NOMO-1 (cell line): ENCODE data around the gene KCNH3.
A peak's percentile ranks its signal among the peaks of the same experiment; 100 is the strongest.

ENCODE experiments used
- DNase-seq, 2 experiments: peaks; one replicate each; lab custom pipeline; 2025; ENCODE audit not compliant: unreplicated experiment in 2 of 2; lab: John Stamatoyannopoulos, UW

KCNH3 gene

DNA sequence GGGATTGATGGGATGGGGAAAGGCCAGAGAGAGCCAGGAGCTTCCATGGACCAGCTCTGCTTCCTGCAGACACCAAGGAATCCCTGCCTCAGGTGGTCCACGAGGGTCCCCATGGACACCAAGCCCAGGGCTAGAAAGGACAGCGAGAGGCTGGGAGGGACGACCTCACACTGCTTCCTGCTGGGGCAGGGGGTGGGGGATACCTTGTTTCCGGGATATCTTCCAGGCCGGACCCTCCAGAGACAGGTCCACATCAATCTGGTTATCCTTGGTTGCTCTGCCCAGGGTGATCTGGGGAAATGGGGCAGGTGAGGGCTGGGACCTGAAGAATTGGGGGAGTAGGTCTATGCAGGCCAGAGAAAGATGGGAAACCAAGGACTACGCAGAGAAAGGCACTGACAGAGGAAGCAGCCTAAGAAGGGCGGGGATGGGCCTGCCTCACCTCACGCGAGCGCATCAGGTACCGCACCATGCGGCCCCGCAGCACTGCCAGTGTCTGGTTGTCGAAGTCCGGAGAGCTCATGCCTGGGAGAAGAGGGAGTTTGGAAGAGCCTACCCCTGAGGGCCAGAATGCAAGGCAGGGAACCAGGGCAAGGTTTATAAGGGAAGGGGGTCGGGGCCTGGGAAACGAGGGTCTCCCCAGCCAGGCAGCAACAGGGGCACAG is 20.3 kb downstream of the KCNH3 start:
- no peak for DNase-seq

DNA sequence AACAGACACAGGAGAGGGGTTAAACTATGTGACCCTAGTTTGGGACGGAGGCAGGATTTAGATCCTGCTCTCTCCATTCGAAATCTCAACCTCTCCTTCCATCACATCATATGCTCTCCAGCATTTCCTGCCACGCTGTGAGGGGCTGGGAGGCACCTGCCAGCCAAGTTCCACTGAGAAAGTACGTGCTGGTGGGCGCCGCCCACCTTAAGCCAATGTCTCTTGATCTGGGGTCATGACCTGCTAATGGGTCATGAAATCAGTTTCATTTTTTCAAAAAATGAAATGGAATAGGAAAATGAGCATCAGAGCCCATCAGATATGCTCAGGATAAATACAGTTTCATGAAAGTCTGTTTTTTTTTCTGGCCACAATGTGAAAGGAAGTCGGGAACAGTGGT is 21.9 kb downstream of the KCNH3 start:
- DNase-seq = no peak

DNA sequence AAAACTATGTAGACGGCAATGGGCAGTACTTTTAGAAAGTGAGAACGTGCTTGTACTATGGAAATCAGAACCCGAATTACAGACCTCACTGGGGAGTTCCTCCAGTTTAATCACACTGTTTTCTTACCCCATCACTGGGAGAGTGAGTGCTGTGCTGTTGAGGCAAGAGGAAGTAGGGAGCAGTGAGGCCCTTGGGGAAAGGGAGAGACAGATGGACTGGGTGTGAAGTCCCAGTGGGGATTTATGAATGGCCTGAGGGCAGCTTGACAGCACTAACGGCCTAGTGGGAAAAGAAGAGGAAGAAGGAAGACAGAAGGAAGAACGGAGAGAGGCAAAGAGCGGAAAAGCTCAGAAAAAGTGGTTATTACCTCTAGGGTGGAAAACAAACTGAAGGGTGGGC is 23.4 kb downstream of the KCNH3 start:
- no peak for DNase-seq

DNA sequence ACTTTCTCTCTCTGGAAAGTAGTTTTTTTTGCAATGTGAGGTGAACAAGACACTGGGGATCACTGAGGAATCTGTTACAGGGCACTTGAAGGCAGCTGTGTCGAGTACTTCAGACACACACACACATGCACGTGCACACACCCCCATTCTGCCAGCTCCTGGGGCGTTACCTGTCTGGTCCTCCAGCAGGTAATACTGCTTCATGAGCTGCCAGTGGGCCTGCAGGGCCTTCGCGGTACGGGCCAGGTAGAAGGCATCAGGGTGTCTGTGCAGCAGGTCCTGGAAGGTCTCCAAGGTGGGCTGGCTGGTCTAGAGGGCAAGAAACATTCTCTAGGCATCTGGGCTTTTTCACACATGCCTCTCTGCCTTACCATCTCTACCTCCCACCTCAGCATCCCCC is 24.0 kb downstream of the KCNH3 start:
- no peak for DNase-seq

DNA sequence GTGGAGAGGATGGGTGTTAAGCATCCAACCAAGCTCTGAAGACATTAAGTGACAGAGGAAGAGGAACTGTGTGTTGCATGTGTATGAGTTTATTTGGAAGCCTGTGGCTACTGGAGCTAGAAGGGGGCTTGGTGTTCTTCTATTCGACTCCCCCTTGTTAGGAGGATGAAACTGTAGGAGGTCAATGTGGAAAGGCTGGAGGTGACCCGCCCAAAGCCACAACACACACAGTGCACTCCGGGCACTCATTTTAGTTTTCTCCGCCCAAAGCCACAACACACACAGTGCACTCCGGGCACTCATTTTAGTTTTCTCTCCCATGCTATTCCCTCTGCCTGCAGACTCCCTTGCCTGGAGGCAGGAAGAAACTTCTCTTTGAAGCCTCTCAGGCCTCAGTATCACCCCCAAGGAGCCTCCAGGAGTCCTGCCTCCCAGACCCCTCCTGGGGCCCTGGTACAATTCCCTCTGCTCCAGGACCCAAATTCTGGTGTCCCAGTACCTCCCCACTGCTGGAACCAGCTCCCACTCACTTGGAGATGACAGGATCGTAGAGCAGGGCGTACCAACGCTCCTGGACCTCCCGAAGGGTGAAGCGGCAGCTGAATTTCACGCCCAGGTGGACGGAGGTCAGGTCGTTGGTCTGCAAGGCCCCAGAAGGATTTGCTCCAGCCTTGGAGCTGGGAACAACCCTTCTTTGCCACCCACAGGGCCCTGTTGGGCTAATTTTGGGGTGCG is 25.3 kb downstream of the KCNH3 start:
- DNase-seq = no peak

DNA sequence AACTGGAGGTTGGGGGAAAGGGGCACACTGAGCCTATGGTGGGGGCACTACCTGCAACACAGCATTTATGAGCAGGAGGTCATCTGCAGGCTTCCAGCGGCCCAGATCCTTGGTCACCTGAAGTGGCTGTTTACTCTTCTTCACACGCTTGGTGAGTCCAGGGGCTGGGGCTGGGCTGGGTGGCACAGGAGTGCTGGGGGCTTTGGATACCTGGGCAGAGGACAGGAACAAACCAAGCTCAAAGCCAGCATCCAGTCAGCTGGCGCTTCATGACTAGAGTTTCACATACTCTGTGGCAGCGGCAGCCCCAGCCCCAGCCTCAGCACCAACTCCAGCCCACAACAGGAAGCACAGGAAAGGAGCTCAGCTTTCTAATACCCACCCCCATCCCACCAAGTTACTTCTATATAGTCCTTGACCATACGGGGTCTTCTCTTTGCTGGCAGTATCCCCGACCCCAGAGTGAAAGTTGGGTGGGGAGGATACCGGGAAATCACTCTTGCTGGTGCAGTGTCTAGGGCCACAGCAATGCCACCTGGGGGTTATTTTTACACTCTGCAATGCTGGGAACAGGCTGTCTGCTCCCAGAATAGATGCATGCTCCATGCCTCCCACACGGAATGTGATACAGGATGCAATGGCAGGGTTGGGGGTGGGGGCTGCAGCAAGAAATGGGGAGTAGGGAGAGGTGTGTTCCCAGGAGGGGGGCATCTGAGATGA is 26.0 kb downstream of the KCNH3 start:
- no peak for DNase-seq

DNA sequence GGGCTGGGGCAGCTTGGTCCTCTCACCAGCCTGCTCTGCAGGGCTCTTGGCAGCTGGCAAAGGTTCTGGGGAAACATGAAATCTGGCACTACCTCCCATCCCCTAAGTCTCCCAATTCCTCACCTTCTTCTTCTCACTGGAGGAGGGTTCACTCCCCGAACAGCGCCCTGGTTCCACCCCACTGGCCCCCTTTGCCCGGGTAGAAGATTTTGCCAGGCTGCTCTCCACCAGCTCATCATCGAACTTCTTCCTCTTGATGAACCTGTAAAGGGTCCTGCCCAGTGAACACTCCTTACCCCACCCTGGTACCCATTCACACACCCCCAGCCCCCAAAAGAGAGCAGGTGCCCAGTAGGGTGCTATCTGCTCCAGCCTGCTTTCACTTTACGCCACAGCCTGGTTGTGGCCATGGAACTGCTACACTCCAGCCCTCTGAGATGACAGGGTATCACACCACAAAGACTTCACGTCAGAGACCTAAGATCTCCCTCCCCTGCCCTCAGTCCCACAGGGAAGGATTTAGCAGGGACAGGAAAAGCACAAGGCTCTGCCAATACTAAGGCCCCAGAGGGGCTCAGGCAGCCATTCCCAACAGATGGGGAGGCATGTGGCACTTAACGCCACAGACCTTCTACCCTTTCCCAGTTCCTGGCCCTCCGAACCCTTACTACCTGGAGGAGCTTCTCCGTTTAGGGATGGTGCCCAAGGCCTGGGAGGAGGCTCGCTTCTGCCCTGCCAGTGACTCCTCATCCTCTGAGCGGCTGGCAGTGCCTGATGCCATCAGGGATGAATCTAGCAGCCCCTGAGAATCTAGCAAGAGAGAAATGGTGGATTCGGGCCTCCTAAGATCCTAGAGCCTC is 26.8 kb downstream of the KCNH3 start:
- no peak for DNase-seq

DNA sequence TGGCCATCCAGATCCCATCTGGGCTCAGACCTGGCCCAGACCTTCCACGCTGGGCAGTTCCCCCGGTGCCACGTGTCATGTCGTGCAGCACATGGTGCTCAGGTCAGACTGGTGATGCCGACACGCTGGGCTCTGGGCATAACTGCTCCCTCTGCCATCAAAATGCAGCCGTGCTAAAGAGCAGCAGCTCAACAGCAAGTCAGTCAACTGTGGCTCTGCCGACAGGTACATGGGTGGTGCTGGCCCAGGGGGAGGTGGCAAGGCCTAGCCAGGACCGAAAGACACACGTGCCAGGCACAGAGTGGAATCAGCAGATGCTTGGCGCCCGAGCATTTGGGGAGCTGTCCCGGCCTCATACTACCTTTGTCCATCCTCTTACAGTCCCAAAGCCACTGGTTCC is 27.5 kb downstream of the KCNH3 start:
- DNase-seq = no peak

DNA sequence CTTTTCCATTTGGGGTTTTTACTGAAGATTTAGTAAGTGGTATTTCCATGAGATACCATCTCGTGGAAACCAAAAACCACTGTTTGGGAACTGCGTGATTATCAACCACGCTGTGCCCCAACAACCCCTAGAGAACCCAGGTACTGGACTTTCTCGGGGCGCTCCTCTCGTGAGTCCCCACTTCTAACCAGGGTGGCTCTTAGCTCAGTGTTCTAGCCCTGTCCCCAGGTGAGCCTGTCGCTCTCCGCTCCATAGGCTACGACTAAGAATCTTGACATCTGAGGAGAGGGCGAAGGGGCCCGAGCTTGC is 28.4 kb downstream of the KCNH3 start:
- DNase-seq = no peak

DNA sequence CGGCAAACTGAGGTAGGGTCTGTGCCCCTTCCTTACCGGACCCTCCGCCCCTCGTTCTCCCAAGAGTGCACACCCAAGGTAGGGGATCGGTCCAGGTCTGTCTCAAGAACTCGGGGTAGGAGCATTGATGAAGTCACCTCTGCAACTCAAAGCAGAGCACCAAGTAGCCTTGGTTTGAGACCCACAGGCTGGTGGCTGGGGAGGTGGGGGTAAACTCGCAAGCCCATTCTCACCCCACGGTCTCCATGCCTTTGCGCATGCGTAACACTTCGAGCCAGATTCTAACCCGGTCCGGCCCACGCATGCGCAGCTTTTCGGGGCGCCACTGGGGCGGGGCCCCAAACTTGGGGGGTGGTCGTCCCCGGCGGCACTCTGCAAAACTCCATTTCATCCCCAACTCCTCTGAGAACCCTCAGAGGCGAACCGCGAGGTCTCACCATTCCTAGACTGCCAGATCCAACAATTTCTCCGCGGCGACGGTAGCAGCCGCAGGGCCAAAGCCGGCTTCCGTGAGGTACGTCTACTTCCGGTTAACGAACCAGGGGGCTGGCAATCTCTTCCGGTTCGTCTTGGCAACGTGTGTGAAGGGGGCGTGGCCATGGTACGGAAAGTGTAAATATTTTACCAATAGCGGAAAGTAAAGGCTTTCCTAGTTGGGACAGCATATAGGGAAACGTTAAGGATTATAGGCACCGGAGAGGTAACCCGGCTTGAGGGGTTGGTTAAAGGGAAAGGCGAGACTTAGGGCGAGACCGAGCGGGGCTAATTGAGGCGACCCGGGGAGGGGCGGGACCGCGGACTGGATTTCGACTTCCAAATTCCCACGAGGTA is 29.0 kb downstream of the KCNH3 start, which contains the start of gene MCRS1:
MCRS1 (minus strand) TSS at position 532 of the 831 bp plus-strand sequence. CDS start 1,411 bp downstream, outside the sequence.
- peak; percentile 81 to 91 for DNase-seq

DNA sequence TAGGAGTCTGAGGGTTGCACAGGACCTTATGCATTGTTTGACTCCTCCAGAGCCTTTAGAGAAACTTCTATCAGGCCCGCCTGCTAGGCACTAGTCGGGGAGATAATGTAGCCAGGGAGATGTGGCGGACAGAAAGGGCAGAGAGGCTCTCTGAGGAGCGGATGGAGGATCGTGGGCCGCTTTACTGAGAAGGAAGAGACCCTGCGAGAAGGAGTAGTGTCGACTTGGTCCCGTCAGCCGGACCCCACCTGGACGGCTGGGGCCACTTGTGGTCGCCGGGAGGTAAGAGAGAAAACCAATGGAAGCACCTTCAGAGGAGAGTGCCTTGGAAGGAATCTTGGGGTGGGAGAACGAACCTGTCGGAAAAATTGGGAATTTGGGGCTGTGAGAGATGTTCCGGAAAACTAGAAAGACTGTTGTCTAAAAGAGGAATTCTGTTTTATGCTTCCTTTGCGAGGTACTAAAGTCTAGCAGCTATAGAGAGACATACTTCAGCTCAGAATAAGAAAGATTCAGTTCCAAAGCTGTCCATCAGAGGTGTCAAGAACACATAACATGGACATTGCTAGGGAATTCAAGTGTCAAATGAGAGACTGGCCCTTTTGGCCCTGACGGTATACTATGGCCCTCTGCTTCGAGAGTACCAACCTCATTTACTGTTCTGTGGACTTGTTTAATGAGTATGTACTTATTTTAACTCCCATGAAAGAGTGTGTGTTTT is 29.8 kb downstream of the KCNH3 start:
- DNase-seq = peak in 1 of 2 experiments; percentile 36

DNA sequence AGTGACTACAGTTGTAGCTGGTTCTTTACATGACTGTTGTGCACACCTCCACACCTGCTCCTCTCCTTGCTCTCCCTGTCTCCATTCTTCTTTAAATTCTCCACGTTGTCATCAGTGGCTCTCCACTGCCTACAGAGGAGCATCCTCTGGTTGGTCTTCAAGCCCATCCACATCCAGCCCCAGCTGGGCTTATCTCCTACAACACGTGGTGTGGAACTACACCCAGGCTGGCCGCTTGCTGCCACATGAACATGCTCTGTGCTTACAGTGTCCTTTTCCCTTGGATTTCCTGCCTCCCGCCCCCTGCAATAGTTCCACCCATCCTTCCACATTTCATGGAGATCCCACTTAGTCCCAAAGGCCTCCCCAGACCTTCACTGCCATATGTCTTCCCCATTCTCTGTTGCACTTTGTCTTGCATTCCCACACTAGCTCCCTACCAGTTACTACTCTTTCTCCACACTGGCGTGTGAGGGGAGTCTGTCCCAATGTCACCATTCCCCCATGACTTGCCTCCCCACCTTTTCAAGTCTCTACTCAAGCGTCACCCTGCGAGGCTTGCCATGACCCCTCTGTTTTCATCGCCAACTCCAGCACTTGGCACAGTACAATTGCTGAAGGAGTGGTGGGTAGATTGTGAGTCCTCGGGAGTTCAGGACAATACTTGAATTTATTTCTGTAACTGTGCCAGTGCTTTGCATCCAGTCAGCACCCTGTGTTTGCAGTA is 38.9 kb downstream of the KCNH3 start:
- DNase-seq = no peak

DNA sequence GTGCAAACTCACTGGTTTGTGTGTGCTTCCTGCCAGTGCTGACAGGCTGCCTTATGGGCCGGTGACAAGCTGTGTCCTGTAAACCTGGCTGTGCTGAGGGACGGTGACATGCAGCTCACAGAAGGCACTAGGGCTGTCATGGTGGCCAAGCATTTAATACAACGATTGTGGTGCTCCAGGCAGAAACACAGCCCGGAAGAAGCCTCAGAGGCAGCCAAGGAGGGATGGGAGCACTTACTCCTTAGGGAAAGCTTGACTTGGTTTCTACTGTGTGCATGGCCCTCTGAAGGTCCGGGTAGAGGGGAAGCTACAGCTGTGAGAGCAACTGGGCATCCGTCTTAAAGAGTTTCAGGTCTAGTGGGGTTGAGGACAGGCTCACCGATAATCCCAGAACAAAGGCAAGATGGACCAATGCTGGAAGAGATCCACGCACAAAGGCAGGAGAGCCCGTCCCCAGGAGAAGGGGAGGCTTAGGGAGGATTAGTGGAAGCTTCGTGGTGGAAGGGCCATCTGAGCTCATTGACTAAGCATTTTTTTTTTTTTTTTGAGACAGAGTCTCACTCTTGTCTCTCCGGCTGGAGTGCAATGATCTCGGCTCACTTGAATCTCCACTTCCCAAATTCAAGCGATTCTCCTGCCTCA is 39.8 kb downstream of the KCNH3 start:
- no peak for DNase-seq

DNA sequence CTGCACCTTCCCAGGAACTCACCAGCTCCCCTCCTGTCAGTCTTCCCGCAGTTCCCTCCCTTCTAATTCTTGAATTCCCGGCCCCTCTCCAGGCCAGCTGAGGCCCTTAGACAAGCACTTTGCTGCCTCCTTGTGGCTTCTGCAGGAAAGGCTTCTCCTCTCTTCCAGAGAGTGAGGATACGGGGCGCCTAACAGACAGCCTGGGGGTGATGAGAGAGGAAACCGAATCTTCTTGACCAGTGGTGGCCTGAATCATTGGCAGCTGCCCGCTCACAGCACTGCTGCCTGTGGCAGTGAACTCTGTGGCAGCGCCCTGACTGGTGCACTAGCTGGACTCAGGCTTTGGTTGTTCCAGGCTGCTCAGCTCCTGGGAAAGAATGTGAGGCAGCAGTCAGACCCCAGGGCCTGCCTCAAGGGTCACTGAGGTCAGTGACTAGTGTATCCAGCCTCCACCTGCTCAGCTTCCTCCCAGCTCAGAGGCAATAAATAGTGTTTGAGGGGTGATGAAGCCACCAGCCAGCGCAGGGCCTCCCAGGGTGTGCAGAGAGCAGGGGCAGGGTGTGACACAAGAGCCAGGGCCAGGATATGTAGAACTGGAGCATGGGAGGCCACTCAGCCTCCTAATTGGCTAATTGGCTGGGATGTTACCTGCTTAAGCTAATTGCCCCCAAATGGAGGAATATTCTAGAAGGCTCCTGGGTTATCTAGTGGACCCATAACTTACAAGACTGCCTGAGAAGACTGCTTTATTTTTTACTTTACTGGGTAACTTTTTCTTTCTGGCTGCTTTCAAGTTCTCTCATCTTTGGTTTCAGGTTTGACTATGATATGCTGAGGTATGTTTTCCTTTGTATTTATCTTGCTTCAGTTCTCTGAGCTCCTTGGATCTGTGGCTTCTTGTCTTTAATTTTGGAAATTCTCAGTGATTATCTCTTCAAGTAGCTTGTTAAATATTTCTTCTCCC is 42.0 kb downstream of the KCNH3 start:
- peak in 1 of 2 experiments; percentile 18 for DNase-seq

DNA sequence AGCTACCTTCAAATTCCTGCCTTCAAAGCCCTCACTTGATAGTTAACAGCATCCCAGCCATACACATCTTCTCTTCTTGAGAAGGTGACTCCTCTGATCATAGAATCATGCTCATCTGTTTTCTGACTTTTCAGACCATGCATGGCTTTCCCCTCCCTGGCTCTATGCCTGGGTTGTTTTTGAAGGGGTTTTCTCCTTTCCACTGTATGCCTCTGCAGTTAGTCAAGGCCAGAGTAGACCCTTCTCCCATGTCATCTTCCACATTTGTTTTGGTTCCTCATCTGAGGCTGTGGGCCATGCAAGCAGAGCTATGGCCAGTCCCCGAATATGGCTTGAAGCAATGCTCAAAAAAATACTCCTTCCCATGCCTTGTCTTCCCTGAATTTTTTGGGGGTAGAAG is 43.4 kb downstream of the KCNH3 start:
- DNase-seq = no peak

DNA sequence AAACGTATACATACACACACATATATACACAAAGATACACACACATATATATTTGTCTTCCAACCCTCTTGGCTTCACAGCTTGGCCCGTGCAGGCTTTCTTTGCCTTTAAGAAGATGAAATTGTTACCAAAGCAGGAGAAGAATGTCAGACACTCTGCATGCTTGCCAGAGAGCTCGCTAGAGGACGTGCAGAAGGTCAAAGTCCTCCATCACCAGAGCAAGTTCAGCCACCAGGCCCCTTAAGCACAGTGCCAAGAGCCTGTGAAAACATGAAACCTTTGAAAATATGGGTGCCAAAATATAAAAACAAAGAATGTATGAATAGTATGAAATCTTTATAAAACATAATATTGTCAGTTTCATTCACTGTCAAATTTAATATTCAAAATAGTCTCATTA is 44.0 kb downstream of the KCNH3 start:
- no peak for DNase-seq

DNA sequence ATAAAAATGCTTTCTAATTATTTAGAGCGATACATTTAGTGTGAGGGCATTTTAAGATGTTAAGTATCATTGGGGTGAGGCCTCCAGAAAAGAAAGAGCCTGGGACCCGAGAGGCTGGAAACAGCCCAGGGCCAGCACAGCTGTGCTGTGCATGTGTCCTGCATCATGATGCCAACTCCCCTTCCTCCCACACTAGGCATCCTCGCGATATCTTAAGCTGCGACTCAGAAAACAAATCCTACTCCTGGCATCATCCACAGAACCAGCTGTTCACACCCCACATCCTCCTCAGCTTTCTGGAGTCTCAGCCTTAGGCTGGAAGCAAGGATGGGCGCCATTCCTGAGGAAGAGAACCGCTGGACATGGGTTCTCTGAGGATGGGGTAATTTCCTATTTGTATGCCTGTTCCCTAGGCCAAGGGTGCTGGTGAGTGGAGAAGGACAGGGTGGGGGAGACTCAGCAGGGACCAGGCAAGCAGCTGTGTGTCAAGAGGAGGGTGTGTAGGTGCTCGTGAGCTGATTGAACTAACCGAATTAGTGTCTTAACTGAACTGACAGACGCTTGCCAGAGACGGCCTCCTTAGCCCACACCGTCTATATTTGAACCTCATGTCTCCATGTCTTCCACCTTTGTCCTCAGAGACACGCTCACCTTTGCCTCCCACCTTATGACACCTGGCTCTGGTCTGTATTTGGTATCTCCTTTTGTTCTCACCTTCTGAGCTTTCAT is 44.7 kb downstream of the KCNH3 start:
- DNase-seq = no peak
